HepG2 (cell line): ENCODE measurements around the gene PGS1. TPM values are rescaled to one million over a fixed set of nuclear protein-coding genes. Genes with fewer than 3 reads are reported as not detected.

Experiments used
- ADNP ChIP-seq: sonication (generic); formaldehyde crosslinking; IDR thresholded peaks from 2 replicates; pipeline ENCODE4 v1.4.0; 2020; ENCODE audit warnings: missing genetic modification reagents
- ATF7-NPFF ChIP-seq: sonication (generic); formaldehyde crosslinking; IDR thresholded peaks from 2 replicates; pipeline ENCODE4 v1.8.1; 2023; ENCODE audit warnings: mild to moderate bottlenecking, low read depth, missing genetic modification reagents, moderate library complexity
- BRCA1 ChIP-seq: sonication (generic); formaldehyde crosslinking; IDR thresholded peaks from 2 replicates; pipeline ENCODE4 v1.4.0; 2020; ENCODE audit warnings: missing genetic modification reagents
- CCAR2 ChIP-seq: fragments of 200-400 bp; formaldehyde crosslinking; optimal IDR thresholded peaks from 2 replicates; pipeline ENCODE3; 2018; ENCODE audit warnings: low read depth, mild to moderate bottlenecking, low read length, moderate library complexity
- CENPX ChIP-seq: sonication (generic); formaldehyde crosslinking; IDR thresholded peaks from 2 replicates; pipeline ENCODE4 v1.9.0; 2021; ENCODE audit warnings: mild to moderate bottlenecking, missing genetic modification reagents, moderate library complexity
- DBP ChIP-seq: sonication (generic); formaldehyde crosslinking; IDR thresholded peaks from 2 replicates; pipeline ENCODE4 v1.4.0; 2020; ENCODE audit warnings: missing genetic modification reagents; ENCODE audit errors: not compliant biosample characterization
- GFI1 ChIP-seq: sonication (generic); formaldehyde crosslinking; IDR thresholded peaks from 2 replicates; pipeline ENCODE4 v1.5.0; 2020; ENCODE audit warnings: missing genetic modification reagents, mild to moderate bottlenecking, borderline replicate concordance
- IRX3 ChIP-seq: sonication (generic); formaldehyde crosslinking; IDR thresholded peaks from 2 replicates; pipeline ENCODE4 v1.8.1; 2023; ENCODE audit warnings: mild to moderate bottlenecking, low read depth, missing genetic modification reagents, borderline replicate concordance
- KLF11 ChIP-seq: IDR thresholded peaks from 2 replicates; pipeline ENCODE4 v1.6.1; 2016; ENCODE audit warnings: missing compliant biosample characterization
- MBNL3 ChIP-seq: fragments of 250-450 bp; sonication (Bioruptor Pico); conservative IDR thresholded peaks from 2 replicates; pipeline ENCODE4 v1.8.0; 2022; ENCODE audit warnings: mild to moderate bottlenecking, inconsistent platforms
- MNT ChIP-seq: fragments of 450-650 bp; IDR thresholded peaks from 2 replicates; pipeline ENCODE4 v1.6.1; 2016
- MTERF4 ChIP-seq: sonication (generic); formaldehyde crosslinking; IDR thresholded peaks from 2 replicates; pipeline ENCODE4 v1.8.0; 2023; ENCODE audit warnings: mild to moderate bottlenecking, missing genetic modification reagents
- TIGD3 ChIP-seq: sonication (generic); formaldehyde crosslinking; IDR thresholded peaks from 2 replicates; pipeline ENCODE4 v1.5.1; 2020; ENCODE audit warnings: mild to moderate bottlenecking, missing genetic modification reagents, borderline replicate concordance
- TRIM24 ChIP-seq: sonication (generic); formaldehyde crosslinking; IDR thresholded peaks from 2 replicates; pipeline ENCODE4 v1.8.0; 2022; ENCODE audit warnings: mild to moderate bottlenecking, missing genetic modification reagents
- ZBTB33 ChIP-seq: sonication (generic); formaldehyde crosslinking; IDR thresholded peaks from 2 replicates; pipeline ENCODE4 v1.4.0; 2020; ENCODE audit warnings: missing genetic modification reagents
- ZBTB8A ChIP-seq: sonication (generic); formaldehyde crosslinking; IDR thresholded peaks from 2 replicates; pipeline ENCODE4 v1.4.0; 2020; ENCODE audit warnings: mild to moderate bottlenecking, low read depth, missing genetic modification reagents, borderline replicate concordance
- ZNF230 ChIP-seq: sonication (generic); formaldehyde crosslinking; IDR thresholded peaks from 2 replicates; pipeline ENCODE4 v1.4.0; 2020; ENCODE audit warnings: mild to moderate bottlenecking, missing genetic modification reagents
- ZNF263 ChIP-seq: sonication (generic); formaldehyde crosslinking; IDR thresholded peaks from 2 replicates; pipeline ENCODE4 v1.4.0; 2020; ENCODE audit warnings: missing genetic modification reagents
- ZNF3 ChIP-seq: IDR thresholded peaks from 2 replicates; pipeline ENCODE4 v1.7.0; 2017; ENCODE audit warnings: inconsistent platforms
- ZNF547 ChIP-seq: sonication (generic); formaldehyde crosslinking; IDR thresholded peaks from 2 replicates; pipeline ENCODE4 v1.5.1; 2020; ENCODE audit warnings: mild to moderate bottlenecking, missing genetic modification reagents
- ZNF782 ChIP-seq: sonication (generic); formaldehyde crosslinking; IDR thresholded peaks from 2 replicates; pipeline ENCODE4 v1.4.0; 2020; ENCODE audit warnings: missing genetic modification reagents, mild to moderate bottlenecking, borderline replicate concordance
- ZNF850 ChIP-seq: sonication (generic); formaldehyde crosslinking; conservative IDR thresholded peaks from 2 replicates; pipeline ENCODE4 v1.9.0; 2021; ENCODE audit warnings: mild to moderate bottlenecking, missing genetic modification reagents
- polyA plus RNA-seq, 8 experiments: library from polyadenylated mRNA; depleted of rRNA in 3 of 8; stranded (reverse) in 7 of 8; unstranded in 1 of 8; fragments of >200 nt; fragmentation: Illumina TruSeq in 4 of 8; extraction: Trizol in 4 of 8; gene quantifications; 2 replicates each; pipeline versions ENCODE4 v1.2.1 to v1.2.3, GENCODE V29; 2011 to 2016; ENCODE audit warnings: low read depth in 4 of 8, missing spikeins in 1 of 8, mixed read lengths in 1 of 8; ENCODE audit not compliant: insufficient read depth in 1 of 8
- total RNA-seq, 5 experiments: library from RNA; depleted of rRNA; stranded (reverse); fragments of >200 nt; fragmentation: Illumina TruSeq; extraction: Trizol; gene quantifications; 2 replicates each; pipeline ENCODE4 v1.2.3, GENCODE V29; 2016; ENCODE audit warnings: low read depth in 1 of 5

Gene PGS1
- total and polyA plus RNA-seq, 2 of the 13 experiments (the other 11 are each of a cell fraction or from before 2014, with no cell fraction given), result 25.9 to 31.5 TPM

GRCh38 chr17:78378225-78379130 is at the start of gene PGS1 (continued):
- TF ChIP-seq CENPX (CRISPR knock-in tag), result no peak
- TF ChIP-seq IRX3 (CRISPR knock-in tag), result no peak
- peak; percentile 21 for TF ChIP-seq CCAR2
- peak; percentile 81; the same call in 1 of the 2 replicates for TF ChIP-seq ATF7-NPFF (CRISPR knock-in tag)
- no peak for TF ChIP-seq TRIM24 (CRISPR knock-in tag)
- no peak; the same call in 1 of the 2 replicates for TF ChIP-seq BRCA1
- TF ChIP-seq MTERF4 (CRISPR knock-in tag), result peak; percentile 94; the same call in 1 of the 2 replicates
- TF ChIP-seq ZNF3 (CRISPR knock-in tag), result no peak
- TF ChIP-seq ZNF230 (CRISPR knock-in tag), result peak; percentile 81
- peak; percentile 26 for TF ChIP-seq ZBTB33
- TF ChIP-seq GFI1 (CRISPR knock-in tag), result peak; percentile 79; the same call in 1 of the 2 replicates
- no peak for TF ChIP-seq DBP (CRISPR knock-in tag)
- TF ChIP-seq MBNL3 (CRISPR knock-in tag), result no peak
- peak; percentile 83 for TF ChIP-seq ADNP (CRISPR knock-in tag)
- no peak for TF ChIP-seq ZNF263
- TF ChIP-seq ZNF850 (CRISPR knock-in tag), result peak; percentile 97
- no peak for TF ChIP-seq ZBTB8A (CRISPR knock-in tag)
- no peak for TF ChIP-seq TIGD3
- no peak; the same call in 1 of the 2 replicates for TF ChIP-seq KLF11 (CRISPR knock-in tag)
- TF ChIP-seq ZNF782 (CRISPR knock-in tag), result 0 out of 2 replicates have a peak, but pooled peaks have one; percentile 30
- TF ChIP-seq ZNF547 (CRISPR knock-in tag), result peak; percentile 95
- TF ChIP-seq MNT, result no peak
